Bone marrow (tissue), 2 donors: Measurements from ENCODE around the gene TMEM52.
"Not testable (repeated sequence)": the region's sequence is repeated elsewhere in the genome, so short reads cannot be mapped to it uniquely, and the experiment has no call there.

Experiments used
- DNase-seq, 2 donors: peaks; one replicate each; lab custom pipeline; 2025; lab: John Stamatoyannopoulos, UW

Gene TMEM52

DNA sequence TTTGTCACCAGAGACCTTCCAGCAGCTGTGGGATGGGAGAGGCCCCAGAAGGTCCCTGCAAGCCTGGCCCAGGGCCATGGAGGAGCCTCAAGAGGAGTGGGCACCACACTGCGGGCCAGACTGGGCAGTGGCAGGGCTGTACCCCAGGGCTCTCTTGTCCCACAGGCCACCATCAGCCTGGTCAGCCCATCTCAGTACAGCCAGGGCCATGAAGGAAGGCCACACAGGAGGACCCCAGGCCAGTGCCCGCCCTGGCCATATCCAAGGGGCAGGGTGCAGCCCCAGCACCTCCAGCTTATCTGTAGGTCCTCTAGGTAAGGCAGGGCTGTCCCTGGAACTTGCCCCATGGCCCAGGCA, 25.1 kb downstream of the TMEM52 start:
- no peak for DNase-seq

DNA sequence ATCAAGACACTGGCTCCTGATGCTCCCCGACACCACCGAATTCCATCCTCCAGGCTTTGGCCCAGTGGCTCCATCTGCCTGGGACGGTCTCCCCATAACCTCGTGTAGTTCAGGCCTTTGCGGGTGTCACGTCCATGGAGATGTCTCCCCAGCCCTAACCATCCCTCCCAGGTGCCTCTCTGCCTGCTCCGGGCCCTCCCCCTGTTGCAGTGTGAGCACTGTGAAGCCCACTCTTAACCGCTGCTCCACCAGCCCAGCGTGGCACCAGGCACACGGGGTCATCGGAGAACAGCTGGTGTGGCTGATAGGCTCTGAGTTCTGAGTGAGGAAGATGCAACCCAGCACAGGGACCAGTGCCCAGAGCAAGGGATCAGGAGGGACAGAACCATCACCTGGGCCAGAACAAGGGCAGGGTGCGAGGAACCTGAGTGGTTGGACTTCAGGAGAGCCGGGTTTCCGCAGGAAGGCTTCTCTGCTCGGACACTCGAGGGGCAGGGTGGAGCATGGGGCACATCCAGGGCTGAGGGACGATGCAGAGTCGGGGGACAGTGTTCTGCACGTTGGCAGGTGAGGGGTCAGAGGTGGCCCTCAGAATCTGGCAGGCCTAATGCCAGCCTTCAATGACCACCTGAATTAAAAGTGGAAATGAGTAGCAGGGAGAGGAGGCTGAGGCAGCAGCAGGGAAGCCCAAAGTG, 25.6 kb downstream of the TMEM52 start:
- DNase-seq = no peak

DNA sequence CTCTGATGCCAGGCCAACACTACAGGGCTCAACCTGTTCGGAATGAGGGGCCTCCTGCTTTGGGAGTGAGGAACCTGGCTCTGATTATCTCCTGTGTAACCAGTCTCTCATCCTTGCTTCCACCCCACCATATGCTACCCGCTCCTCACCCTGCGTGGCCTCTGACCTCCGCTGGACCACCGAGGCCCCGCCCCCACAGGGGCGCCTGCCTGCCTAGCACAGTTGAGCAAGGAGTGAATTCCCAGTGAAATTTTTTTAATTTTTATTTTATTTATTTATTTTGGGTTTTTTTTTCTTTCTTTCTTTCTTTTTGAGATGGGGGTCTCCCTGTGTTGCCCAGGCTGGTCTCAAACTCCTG, 26.3 kb downstream of the TMEM52 start:
- DNase-seq = no peak

DNA sequence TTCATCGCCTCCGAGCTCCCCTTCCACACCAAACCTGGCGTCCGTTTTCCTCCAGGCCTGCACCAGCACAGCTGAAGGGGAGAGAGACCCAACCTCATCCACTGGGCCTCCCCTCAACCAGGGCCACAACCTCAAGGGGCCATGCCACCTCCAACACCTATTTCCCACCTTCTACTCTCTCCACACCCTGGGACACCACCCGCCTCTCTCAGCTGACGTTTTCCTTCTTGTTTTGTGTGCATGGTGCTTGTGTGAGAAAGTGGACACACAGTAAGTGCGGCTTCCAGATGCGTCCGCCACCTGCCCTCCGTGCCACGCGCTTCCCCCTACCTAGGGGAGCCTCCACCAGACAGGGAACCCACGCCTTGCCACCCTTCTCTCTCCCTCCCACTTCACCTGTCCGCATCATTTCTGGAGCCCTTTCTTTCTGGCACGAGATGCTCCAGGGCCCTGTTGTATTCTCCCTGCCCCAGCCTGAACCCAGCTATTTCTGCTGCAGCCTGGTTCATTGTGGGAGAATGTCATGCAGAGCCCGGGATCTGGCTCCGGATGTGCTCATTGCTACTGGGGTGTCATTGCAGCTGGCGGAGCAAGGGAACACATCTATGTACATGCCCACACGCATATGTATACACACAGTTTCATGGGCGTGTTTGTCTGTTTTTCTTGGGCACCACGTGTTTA, 26.9 kb downstream of the TMEM52 start:
- DNase-seq = no peak

DNA sequence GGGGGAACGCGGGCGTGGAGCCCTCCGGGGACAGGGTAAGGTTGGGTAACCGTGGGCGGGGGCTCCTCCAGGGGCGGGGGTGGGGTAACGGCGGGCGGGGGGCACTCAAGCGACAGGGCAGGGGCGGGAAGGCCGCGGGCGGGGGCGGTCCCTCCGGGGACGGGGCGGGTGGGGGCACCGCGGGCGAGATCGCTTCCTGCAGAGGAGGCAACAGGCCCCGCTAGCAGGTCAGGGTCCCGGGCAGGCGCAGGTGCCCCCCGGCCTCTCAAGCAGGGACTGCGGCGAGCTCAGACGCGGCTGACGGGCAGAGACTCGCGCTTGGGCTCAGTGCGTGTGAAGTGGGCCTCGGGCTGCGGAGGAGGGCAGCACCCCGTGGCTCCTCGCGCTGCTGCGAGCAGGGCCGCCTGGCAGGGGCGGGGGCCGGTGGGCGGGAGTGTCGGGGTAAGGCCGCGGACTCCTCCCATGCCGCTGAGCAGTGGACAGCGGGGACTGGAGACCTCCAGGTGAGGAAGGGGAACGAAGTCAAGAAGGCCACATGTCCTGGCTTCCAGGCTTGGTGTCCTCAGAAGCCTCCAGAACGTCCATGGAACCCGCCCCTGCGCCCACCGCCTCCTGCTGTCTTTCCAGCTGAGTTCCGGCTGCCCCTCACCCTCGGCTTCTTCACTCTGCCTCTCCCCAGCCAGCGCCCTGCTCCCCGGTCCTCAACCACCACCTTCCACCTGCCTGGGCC, 27.6 kb downstream of the TMEM52 start:
- peak in 1 of 2 donors; percentile 47 for DNase-seq

DNA sequence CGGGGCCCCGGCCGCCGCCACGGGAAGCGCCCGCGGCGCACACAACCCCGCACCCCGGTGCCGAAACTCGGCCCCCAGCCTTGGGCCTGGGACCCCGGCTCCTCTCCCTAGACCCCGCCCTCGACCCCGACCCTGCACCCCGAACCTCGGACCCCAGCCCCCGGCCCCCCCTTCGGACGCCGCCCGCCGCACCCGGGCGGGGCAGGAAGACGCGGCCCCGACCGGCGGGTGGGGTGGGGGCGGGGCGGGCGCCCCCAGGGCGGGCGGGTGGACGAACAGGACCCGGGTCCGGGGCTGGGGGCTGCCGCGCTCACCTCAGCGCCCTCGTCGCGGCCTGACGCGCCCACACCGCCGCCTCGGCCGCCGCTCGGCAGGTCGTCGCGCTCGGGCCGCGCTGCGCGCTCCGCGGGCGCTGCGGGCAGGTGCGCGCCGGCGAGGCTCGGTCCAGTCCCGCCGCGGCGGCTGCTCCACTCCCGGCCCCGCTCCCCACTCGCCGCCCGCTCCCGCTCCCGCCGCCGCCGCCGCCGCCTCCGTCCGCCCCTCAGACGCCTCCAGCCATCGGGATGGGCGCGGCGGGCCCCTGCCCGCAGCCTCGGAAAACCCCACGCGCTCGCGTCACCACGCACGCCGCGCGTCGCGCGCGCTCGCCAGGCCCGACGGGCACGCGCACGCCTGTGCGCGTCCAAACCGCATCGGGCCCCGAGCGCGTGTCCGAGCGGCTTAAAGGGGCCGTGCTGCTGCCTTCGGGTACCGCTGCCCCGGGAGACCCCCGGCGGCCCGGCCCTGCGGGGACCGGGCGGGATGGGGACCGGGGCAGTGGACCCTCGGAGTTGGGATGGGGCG, 28.4 kb downstream of the TMEM52 start, which contains the start of gene GNB1:
Gene GNB1 (minus strand): TSS at position 582 of the 843 bp plus-strand sequence. CDS start 65,634 bp downstream, outside the sequence.
- peak; percentile 36 to 90 for DNase-seq

DNA sequence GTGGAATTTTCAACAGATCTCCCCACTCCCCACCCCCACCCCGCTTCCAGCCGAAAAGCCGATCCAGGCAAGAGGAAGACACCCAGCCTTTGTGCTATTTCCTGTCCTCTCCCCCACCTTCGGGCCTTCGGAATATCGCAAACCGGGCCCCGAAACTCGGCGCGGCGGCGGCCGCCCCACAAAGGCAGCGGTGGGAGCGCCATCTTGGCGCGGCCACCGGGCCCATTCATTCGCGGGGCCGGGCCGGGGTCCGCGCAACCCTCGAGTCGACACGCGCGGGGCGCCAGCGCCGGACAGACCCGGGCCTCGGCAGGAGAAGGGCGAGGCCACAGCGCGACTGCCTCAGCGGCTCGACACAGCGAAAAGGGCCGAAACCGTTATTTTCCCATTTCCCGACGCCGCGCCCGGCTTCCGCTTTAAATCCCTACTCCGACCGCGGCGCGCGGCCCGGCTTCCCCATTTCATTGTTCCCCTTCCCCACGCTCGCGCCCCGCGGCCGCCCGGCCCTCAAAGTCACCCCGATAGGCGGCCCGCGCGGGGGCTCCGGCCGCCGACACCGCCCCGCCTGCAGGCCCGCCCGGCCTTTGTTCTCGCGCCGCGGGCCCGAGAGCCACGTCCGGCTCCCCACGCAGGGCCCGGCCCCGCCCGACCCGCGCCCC, 29.1 kb downstream of the TMEM52 start:
- peak; percentile 41 to 52 for DNase-seq

DNA sequence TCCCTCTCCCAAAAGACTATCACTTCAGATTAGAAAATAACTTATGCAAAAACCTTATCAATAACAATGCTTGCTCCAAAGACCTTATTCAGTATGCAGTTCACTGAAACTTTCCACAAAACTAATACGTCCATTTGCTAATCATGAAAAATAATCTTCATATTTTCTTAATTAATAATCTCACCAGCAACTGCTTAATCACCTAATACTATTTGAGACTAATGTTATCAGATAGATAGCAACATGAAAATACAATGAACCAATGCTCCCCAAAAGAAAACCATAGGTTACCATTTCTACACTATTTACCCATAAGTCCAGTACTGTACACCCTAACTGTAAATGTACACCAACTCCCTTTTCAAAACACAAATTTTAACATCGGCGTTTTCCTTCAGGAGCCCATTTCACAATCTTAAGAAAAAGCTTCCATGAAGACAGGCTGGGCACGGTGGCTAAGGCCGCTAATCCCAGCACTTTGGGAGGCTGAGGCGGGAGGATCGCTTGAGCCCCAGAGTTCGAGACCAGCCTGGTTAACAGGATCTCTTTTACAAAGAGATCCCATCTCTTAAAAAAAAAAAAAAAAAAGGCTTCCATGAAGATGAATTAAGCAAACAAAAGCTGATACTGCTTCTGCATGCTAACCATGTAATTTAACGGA, 29.9 kb downstream of the TMEM52 start:
- no peak for DNase-seq

DNA sequence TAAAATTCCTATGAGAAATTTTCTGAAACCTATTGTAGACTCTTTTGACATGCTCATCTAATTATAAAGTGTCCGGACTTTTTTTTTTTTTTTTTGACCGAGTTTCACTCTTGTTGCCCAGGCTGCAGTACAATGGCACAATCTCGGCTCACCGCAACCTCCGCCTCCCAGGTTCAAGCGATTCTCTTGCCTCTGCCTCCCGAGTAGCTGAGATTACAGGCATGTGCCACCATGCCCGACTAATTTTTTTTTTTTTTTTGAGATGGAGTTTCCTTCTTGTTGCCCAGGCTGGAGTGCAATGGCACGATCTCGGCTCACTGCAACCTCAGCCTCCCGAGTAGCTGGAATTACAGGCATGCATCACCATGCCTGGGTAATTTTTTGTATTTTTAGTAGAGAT, 35.2 kb downstream of the TMEM52 start:
- not testable (repeated sequence) for DNase-seq

DNA sequence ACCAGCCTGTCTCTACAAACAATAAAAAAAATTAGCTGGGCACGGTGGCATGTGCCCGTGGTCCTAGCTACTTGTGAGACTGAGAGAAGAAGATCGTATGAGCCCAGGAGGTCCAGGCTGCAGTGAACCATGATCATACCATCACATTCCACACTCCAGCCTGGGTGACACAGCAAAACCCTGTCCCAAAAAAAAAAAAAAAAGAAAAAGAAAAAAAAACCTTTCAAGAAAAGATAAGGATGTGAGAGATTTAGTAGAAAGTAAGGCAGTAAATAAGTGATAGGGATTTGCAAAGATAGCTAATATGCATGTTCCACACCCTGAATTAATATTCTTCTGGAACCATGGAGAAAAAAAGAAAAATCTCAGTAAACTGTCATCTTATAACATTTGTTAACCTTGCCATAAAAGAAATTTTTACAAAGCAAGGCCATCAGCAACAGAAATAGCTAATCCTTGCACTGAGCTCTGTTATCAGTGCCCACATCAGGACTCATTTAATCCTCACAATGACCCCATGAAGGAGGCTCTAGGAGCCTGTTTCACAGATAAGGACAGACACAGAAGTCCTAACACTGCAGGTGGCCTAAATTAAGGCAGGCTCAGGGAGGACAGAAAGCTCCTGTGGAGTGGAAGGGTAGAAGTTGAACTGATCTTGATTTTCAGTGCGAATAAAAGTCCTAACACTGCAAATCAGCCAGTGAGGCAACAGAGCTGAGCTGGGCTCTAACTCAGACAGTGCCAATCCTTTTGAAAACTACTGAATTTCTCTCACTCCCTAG, 35.8 kb downstream of the TMEM52 start:
- no peak for DNase-seq

DNA sequence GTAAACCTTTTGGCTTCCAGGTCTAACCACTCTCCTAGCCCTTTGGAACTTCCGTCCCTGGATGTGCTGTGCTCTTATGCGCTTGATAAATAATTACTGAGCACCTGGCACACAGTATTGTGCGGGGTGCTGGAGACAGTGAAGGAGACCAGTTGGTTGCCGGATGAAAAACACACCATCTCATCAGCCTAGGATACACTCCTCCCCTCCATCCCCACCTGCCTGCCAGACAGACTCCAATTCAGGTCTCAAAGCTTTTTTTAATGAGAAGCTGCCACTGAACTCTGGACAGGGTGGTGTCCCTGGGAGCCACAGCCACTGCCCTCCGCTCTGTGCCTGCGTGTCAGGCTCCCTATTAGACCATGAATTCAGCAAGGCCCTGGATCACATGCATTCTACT, 37.4 kb downstream of the TMEM52 start:
- no peak for DNase-seq

DNA sequence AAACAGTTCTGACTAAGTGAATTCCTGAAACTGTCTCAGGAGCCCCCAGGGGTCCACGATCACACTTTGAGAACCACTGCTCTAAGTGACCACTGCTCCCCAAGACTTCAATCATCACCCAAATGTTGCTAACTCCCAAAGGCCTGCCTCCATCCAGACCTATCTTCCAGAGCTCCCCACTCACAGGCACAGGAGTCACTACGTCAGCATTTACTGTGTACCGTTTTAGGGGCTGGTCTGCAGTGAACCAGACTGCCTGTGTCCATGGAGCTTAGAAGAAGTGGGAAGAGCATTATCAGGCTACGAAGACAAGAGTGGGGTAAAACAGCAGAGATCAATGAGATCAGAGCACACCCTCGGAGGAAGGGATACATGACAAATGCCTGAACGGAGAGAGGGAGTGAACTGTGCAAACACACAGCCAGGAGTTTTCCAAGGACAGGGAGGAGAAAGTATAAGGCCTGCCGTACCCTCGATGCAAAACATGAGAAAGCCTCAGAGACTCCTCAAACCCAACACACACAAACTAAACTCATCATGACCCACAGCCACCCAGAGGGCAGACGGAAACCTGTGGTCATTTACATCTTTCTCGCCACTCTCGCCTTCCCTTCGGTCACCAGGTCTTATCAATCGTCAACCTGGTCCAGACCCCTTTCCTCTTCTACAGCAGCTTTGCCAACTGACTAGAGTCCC, 38.3 kb downstream of the TMEM52 start:
- DNase-seq = no peak

DNA sequence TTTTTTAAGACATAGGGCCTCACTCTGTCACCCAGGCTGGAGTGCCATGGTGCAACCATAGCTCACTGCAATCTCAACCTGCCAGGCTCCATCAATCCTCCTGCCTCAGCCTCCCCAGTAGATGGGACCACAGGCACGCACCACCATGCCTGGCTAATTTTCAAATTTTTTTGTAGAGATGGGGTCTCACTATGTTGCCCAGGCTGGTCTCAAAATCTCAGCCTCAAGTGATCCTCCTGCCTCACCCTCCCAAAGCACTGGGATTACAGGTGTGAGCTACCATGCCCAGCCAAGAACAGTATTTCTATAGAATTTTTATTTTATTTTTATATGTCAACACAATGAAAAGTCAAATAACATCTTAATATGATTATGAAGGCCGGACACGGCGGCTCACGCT, 39.1 kb downstream of the TMEM52 start:
- DNase-seq = no peak

DNA sequence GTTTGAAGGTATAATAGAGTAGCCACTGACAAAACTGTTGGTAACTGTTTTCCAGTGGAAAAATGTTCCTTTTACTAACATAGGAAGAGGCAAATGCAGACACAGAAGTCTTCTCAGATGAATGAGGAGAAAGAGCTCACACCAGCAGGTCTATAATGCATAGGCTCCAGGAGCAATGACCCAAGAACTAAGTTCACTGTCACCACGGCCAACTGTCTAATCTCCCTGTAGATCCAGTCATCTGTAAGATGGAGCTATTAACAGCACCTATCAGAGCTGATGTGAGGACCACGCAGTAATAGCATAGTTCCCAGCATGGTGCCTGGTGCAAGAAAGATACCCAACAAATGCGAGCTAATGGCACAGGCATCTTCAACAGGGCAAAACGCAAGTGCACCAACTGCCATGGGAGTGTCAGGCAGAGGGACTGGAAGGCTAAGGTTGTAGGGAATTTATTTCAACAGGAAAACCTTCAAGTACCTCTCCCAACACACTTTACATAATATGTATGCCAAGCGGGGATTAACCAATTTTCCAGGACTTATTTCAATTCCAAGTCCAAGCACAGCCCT, 41.1 kb downstream of the TMEM52 start:
- DNase-seq = no peak

DNA sequence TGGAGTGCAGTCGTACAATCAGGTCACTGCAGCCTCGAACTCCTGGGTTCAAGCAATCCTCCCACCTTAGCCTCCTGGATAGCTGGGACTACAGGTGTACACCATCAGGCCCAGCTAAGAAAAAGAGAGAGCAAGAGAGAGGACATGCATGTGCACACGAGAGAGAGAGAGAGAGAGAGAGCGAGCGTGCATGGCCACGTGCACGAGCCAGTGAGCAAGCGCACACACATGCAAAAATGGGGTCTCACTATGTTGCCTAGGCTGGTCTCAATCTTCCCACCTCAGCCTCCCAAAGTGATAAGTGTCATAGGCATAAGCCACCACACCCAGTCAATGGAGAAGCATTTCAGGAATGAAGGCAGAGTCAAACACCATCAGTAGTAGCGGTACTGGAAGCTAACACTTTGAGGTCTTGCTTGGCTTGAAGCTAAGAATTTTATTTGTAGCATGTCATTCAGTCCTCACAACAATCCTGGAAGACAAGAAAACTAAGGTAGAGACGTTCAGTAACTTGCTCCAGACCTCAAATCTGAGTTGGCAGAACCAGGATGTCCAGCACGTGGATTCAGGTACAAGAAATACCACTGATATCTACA, 42.6 kb downstream of the TMEM52 start:
- DNase-seq = no peak

DNA sequence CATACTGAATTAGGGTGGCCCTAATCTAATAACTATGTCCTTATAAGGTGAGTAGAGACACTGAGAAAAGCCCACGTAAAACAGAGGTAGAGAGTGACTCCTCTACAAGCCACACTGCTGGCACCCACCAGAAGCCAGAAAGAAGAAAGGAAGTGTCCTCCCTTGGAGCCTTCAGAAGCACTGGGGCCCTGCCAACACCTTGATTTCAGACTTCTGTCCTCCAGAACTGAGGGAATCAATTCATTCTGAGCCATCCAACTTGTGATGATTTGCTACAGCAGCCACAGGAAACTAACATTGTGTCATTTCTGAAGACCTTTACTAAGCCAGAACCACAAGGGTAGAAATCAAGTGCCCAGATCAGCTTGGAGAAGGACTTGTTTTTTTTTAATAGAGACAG, 43.1 kb downstream of the TMEM52 start:
- no peak for DNase-seq

DNA sequence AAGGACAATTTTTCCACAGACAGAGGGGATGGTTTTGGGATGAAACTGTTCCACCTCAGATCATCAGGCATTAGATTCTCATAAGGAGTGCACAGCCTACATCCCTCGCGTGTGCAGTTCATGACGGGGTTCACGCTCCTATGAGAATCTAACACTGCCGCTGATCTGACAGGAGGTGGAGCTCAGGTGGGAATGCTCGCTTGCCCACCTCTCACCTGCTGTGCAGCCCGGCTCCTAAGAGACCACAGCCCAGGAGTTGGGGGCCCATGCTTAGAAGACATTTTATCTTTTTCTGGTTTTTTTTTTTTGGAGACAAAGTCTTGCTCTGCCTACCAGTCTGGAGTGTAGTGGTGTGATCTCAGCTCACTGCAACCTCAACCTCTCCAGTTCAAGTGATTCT, 44.2 kb downstream of the TMEM52 start:
- DNase-seq = no peak

DNA sequence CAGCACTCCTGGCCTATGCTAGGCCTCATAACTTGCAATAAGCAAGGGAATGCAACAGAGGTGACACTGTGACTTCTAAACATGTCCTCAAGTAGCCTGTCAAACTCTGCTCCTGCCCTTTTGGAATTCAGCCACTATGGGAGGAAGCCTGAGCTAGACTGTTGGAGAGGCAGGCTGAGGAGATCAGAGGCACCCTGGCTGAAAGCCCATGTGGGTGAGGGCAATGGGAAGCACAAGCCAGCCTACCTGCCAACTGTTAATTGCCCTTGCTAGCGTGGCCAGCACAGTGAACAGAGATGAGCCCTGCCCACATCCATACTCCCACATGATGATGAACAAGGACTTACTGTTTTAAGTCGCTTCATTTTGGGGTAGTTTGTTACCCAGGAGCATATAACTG, 45.9 kb downstream of the TMEM52 start:
- no peak for DNase-seq
